ENCODE measurements around the gene LGALS7B. TPM values are rescaled to one million over a fixed set of nuclear protein-coding genes. Genes with fewer than 3 reads are reported as not detected.

The LGALS7B gene
- total RNA-seq, 3 donors from 2014 or later (not counting 1 experiment from before 2014, with no cell fraction given): not detected

GRCh38 chr19:38743394-38744297, 45.4 kb upstream of the LGALS7B start:
- H3K4me3 ChIP-seq (ENCODE audit: low read length): no peak overlapping the region
- H3K9me3 Mint-ChIP-seq: no peaks in the 10 kb centered on the region
- no peak for TF ChIP-seq CTCF (IDR thresholded peaks at IDR 0.05)
- H3K4me1 ChIP-seq (ENCODE audit: control insufficient read depth, insufficient read depth, low read length): peaks cover 16% of the 10 kb centered on the region
- no peaks in the 10 kb centered on the region for H3K9me3 ChIP-seq (ENCODE audit: control insufficient read depth, insufficient read depth, low read length)
- H3K27ac Mint-ChIP-seq: no peak overlapping the region
- 88% methylated on average over 20 of the region's 20 CpGs for WGBS (ENCODE audit: insufficient coverage)
- no peaks in the 10 kb centered on the region for H3K27me3 Mint-ChIP-seq (ENCODE audit: low read depth in 2 of 2)
- intact Hi-C loops (cut with micrococcal nuclease): no loop called here
- H3K27ac ChIP-seq (ENCODE audit: low read length): no peak overlapping the region
- H3K36me3 ChIP-seq (ENCODE audit: control insufficient read depth, insufficient read depth, low read length): no peaks in the 10 kb centered on the region
- H3K27me3 ChIP-seq (ENCODE audit: control insufficient read depth, insufficient read depth, low read length): no peaks in the 10 kb centered on the region
- ATAC-seq (no peak), DNase-seq (no peak)
- H3K4me3 Mint-ChIP-seq: no peak overlapping the region
- peaks cover 13 to 28% of the 10 kb centered on the region in 2 donors for H3K4me1 Mint-ChIP-seq
- H3K36me3 Mint-ChIP-seq: no peaks in the 10 kb centered on the region

GRCh38 chr19:38744298-38744681, 44.7 kb upstream of the LGALS7B start, which contains the start of gene CAPN12:
Gene CAPN12 (minus strand): TSS chr19:38744474. CDS start chr19:38744165, 309 bp downstream.
- no peaks in the 10 kb centered on the region for H3K9me3 ChIP-seq (ENCODE audit: control insufficient read depth, insufficient read depth, low read length)
- 86% methylated on average over 10 of the region's 10 CpGs for WGBS (ENCODE audit: insufficient coverage)
- no peaks in the 10 kb centered on the region for H3K36me3 ChIP-seq (ENCODE audit: control insufficient read depth, insufficient read depth, low read length)
- intact Hi-C loops (cut with micrococcal nuclease): no loop called here
- peaks cover 10% of the 10 kb centered on the region for H3K4me1 ChIP-seq (ENCODE audit: control insufficient read depth, insufficient read depth, low read length)
- no peak for TF ChIP-seq CTCF (IDR thresholded peaks at IDR 0.05)
- Mint-ChIP-seq H3K4me1 (peaks cover 6 to 21% of the 10 kb centered on the region in 2 donors), H3K4me3 (no peak within 1 kb of the TSS), H3K9me3 (no peaks in the 10 kb centered on the region), H3K27me3 (ENCODE audit: low read depth in 2 of 2) (no peaks in the 10 kb centered on the region), H3K27ac (peak within 1 kb of the TSS in 1 of 2 donors; percentile 71), H3K36me3 (no peaks in the 10 kb centered on the region)
- no peaks in the 10 kb centered on the region for H3K27me3 ChIP-seq (ENCODE audit: control insufficient read depth, insufficient read depth, low read length)
- H3K4me3 ChIP-seq (ENCODE audit: low read length): no peak within 1 kb of the TSS
- DNase-seq (no peak), ATAC-seq (no peak)
- H3K27ac ChIP-seq (ENCODE audit: low read length): no peak within 1 kb of the TSS

- WGBS (ENCODE audit: insufficient coverage): 77% methylated on average over 6 of the region's 6 CpGs
- no peak overlapping the region for H3K4me3 Mint-ChIP-seq
- H3K9me3 Mint-ChIP-seq: no peaks in the 10 kb centered on the region
- intact Hi-C loops (cut with micrococcal nuclease): no loop called here
- H3K4me1 ChIP-seq (ENCODE audit: control insufficient read depth, insufficient read depth, low read length): peaks cover 4% of the 10 kb centered on the region
- no peaks in the 10 kb centered on the region for H3K27me3 ChIP-seq (ENCODE audit: control insufficient read depth, insufficient read depth, low read length)
- H3K27ac ChIP-seq (ENCODE audit: low read length): no peak overlapping the region
- no peaks in the 10 kb centered on the region for H3K36me3 Mint-ChIP-seq
- TF ChIP-seq CTCF (IDR thresholded peaks at IDR 0.05): no peak
- no peaks in the 10 kb centered on the region for H3K36me3 ChIP-seq (ENCODE audit: control insufficient read depth, insufficient read depth, low read length)
- no peak for DNase-seq
- H3K4me3 ChIP-seq (ENCODE audit: low read length): no peak overlapping the region
- no peak for ATAC-seq
- no peaks in the 10 kb centered on the region for H3K9me3 ChIP-seq (ENCODE audit: control insufficient read depth, insufficient read depth, low read length)
- no peaks in the 10 kb centered on the region for H3K27me3 Mint-ChIP-seq (ENCODE audit: low read depth in 2 of 2)
- H3K27ac Mint-ChIP-seq: peak overlapping the region in 1 of 2 donors; percentile 71
- H3K4me1 Mint-ChIP-seq: peaks cover under 1 to 15% of the 10 kb centered on the region in 2 donors
These were observed 44.1 kb upstream of the LGALS7B start for GRCh38 chr19:38744874-38745273.

Measured in natural killer cell (primary cell).